Epithelial cell of prostate (primary cell): ENCODE measurements around the gene SOD2.
"Not testable (repeated sequence)": the region's sequence is repeated elsewhere in the genome, so short reads cannot be mapped to it uniquely, and the experiment has no call there.

Experiments
- DNase-seq: peaks from one replicate; pipeline ENCODE4 v3.0.0-alpha.2; 2011; ENCODE audit warnings: low read depth, low spot score
- H3K27ac ChIP-seq: fragments of 450-650 bp; 2 replicates; pipeline ENCODE4 v1.5.1; 2017; ENCODE audit warnings: mild to moderate bottlenecking

Gene SOD2

GRCh38 chr6:159693128-159693893, at the start of gene SOD2:
Gene SOD2, minus strand, starts transcription at chr6:159693241. Its CDS starts 74 bp downstream, at chr6:159693167.
- H3K27ac ChIP-seq: peak within 1 kb of the TSS; percentile 80
- no peak for DNase-seq

GRCh38 chr6:159742165-159742564, 49.1 kb upstream of the SOD2 start:
- no peak for DNase-seq
- H3K27ac ChIP-seq: no peak overlapping the region

GRCh38 chr6:159739341-159739740, 46.3 kb upstream of the SOD2 start:
- DNase-seq: no peak
- no peak overlapping the region for H3K27ac ChIP-seq

- no peak overlapping the region for H3K27ac ChIP-seq
- no peak for DNase-seq
Measured at GRCh38 chr6:159736908-159737307, 43.9 kb upstream of the SOD2 start.

GRCh38 chr6:159733395-159733794, 40.4 kb upstream of the SOD2 start:
- not testable (repeated sequence) for DNase-seq, H3K27ac ChIP-seq

- H3K27ac ChIP-seq, DNase-seq: not testable (repeated sequence)
Measured at GRCh38 chr6:159732550-159732949, 39.5 kb upstream of the SOD2 start.

GRCh38 chr6:159730332-159730676, 37.3 kb upstream of the SOD2 start:
- no peak overlapping the region for H3K27ac ChIP-seq
- no peak for DNase-seq

- no peak for DNase-seq
- no peak overlapping the region for H3K27ac ChIP-seq
Measured at GRCh38 chr6:159729598-159730331, 36.7 kb upstream of the SOD2 start.

- no peak for DNase-seq
- H3K27ac ChIP-seq: peak overlapping the region; percentile 97
Measured at GRCh38 chr6:159728531-159728964, 35.5 kb upstream of the SOD2 start.

GRCh38 chr6:159727717-159728445, 34.8 kb upstream of the SOD2 start:
- H3K27ac ChIP-seq: peak overlapping the region; percentile 97
- DNase-seq: no peak

- DNase-seq: peak; percentile 91
Measured at GRCh38 chr6:159726918-159727716, 34.1 kb upstream of the SOD2 start, which contains the start of gene WTAP. Gene WTAP, plus strand, starts transcription at chr6:159727506. Its CDS starts 8,760 bp downstream, at chr6:159736266.

GRCh38 chr6:159726255-159726917, 33.3 kb upstream of the SOD2 start:
- DNase-seq: no peak
- H3K27ac ChIP-seq: peak overlapping the region; percentile 97

More at GRCh38 chr6:159726918-159727716, 34.1 kb upstream of the SOD2 start, which contains the start of gene WTAP:
- peak within 1 kb of the TSS; percentile 97 for H3K27ac ChIP-seq

GRCh38 chr6:159725208-159725607, 32.2 kb upstream of the SOD2 start:
- not testable (repeated sequence) for DNase-seq, H3K27ac ChIP-seq

GRCh38 chr6:159724778-159725177, 31.7 kb upstream of the SOD2 start:
- H3K27ac ChIP-seq: no peak overlapping the region
- DNase-seq: no peak

GRCh38 chr6:159723259-159723658, 30.2 kb upstream of the SOD2 start:
- H3K27ac ChIP-seq: no peak overlapping the region

GRCh38 chr6:159722655-159723054, 29.6 kb upstream of the SOD2 start:
- DNase-seq: no peak
- no peak overlapping the region for H3K27ac ChIP-seq

More at GRCh38 chr6:159723259-159723658, 30.2 kb upstream of the SOD2 start:
- DNase-seq: no peak

GRCh38 chr6:159721981-159722380, 28.9 kb upstream of the SOD2 start:
- not testable (repeated sequence) for H3K27ac ChIP-seq, DNase-seq

GRCh38 chr6:159720708-159721107, 27.7 kb upstream of the SOD2 start:
- no peak for DNase-seq
- H3K27ac ChIP-seq: no peak overlapping the region

GRCh38 chr6:159719287-159719686, 26.2 kb upstream of the SOD2 start:
- DNase-seq: no peak
- no peak overlapping the region for H3K27ac ChIP-seq
